HG02981 (cell line): ENCODE measurements around the gene FLVCR1.
"Not testable (repeated sequence)": the region's sequence is repeated elsewhere in the genome, so short reads cannot be mapped to it uniquely, and the experiment has no call there.

Experiments
- ATAC-seq: cut with Tn5 transposase; IDR thresholded peaks from one replicate; pipeline ENCODE4 v1.9.1; 2021; ENCODE audit warnings: mild to moderate bottlenecking, moderate library complexity; ENCODE audit not compliant: unreplicated experiment

Gene FLVCR1

GRCh38 chr1:212857992-212858460 lies at the start of gene FLVCR1:
FLVCR1 (plus strand) TSS chr1:212858275; CDS start chr1:212858453, 178 bp downstream.
- ATAC-seq: peak; percentile 97

- no peak for ATAC-seq
Measured at GRCh38 chr1:212814537-212815334, 43.3 kb upstream of the FLVCR1 start.

GRCh38 chr1:212816567-212817278 lies 41.4 kb upstream of the FLVCR1 start:
- ATAC-seq: no peak

GRCh38 chr1:212819726-212820125 lies 38.3 kb upstream of the FLVCR1 start:
- ATAC-seq: peak; percentile 51

DNA sequence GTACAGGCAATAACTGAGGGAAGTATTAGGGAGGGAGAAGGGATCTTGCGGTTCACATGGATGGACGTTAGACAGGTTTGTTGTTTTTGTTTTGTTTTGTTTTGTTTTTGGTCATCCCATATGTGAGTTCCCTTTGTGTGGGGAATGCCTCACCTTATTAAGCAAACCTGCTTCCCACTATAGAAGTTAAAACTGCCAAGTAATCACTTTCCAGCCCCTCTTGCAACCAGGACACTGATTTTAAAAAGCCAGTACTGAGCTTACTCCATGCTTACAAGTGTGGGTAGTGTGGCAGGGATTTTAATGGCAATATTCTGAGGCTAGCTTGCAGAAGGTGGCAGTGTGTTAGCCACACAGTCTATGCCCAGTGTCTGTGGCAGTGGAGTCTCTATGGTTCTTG lies 37.1 kb upstream of the FLVCR1 start:
- no peak for ATAC-seq

DNA sequence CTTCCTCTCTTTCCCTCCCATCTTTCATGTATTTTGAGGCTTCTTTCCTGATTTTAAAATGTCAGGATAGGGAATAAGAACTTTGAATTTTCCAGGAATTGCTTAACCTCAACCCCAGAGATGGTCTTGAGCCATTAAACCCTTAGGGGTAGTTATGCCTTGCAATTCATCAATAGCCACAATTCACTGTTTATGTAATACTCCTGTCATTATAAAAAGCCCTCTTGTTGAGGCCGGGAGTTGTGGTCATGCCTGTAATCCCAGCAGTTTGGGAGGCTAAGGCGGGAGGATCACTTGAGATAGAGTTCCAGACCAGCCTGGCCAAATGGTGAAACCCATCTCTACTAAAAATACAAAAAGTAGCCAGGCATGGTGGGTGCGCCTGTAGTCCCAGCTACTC lies 35.1 kb upstream of the FLVCR1 start:
- no peak for ATAC-seq

- no peak for ATAC-seq
Measured at GRCh38 chr1:212824201-212824600, 33.9 kb upstream of the FLVCR1 start.

GRCh38 chr1:212825798-212826452 lies 32.1 kb upstream of the FLVCR1 start:
- no peak for ATAC-seq

DNA sequence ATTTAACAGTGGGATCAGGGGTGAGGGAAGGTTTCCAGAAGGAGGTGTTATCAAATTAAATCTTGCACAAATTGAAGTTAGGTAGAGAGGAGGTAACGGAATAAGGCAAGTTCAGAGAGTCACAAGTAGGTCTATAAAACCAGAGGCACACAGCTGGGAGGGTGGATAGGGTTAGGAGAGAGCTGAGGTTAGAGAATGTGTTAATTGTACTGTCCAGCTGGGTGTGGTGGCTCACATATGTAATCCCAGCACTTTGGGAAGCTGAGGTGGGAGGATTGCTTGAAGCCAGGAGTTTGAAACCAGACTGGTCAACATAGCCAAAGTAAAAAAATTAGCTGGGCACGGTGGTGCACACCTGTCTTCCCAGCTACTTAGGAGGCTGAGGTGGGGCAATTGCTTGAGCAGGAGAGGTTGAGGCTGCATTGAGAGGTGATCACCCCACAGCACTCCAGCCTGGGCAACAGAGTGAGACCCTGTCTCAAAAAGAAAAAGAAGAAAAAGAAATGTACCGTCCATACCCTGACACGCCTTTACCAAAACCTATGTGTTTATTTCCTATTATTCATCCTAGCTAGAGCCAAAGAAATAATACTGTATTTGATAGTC lies 30.8 kb upstream of the FLVCR1 start:
- no peak for ATAC-seq

DNA sequence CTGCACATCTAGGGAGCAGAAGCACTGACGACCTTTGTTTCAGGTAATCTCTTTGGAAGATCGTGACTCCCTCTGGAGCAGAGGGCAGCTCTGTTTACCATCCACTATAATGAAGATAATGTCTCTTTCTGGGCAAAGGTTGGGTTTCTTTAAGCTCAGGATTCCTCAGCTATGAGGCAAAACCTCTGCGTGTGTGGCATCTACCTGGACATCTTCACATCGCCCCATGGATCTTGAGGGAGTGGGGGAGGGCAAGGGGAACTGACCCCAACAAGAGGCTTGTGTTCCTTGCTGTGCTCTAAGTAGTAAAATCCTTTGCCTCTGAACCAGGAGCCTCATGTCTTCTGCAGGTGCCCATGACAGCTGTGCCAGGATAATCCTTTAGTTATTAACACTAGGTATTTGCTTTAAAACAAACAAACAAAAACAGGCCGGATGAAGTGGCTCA lies 30.2 kb upstream of the FLVCR1 start:
- no peak for ATAC-seq

DNA sequence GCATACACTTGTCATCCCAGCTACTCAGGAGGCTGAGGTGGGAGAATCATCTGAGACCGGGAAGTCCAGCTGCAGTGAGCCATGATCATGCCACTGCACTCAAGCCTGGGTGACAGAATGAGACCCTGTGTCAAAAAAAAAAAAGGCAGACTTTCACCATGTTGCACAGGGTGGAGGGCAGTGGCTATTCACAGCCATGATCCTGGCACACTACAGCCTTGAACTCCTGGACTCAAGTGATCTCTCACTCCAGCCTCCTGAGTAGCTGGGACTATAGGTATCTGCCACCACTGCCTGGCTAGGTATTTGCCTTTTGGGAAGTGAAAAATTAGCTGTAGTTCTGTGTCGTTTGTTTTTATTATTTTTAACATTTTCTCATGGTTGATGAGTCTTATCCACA lies 29.7 kb upstream of the FLVCR1 start:
- ATAC-seq: no peak

GRCh38 chr1:212833211-212834207 lies 24.6 kb upstream of the FLVCR1 start:
- peak; percentile 75 for ATAC-seq

DNA sequence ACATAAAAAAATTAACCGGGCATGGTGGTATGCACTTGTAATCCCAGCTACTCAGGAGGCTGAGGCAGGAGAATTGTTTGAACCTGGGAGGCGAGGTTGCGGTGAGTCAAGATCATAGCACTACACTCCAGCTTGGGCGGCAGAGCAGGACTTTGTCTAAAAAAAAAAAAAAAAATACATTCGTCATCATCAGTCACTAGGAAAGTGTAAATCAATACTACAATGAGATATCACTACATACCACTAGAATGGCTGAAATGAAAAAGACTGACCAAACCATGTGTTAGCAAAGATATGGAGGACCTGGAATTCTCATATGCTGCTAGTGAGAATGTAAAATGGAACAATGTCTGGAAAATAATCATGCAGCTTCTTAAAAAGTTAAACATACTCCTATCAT lies 19.9 kb upstream of the FLVCR1 start:
- ATAC-seq: no peak

- not testable (repeated sequence) for ATAC-seq
Measured at GRCh38 chr1:212844521-212844920, 13.6 kb upstream of the FLVCR1 start.

DNA sequence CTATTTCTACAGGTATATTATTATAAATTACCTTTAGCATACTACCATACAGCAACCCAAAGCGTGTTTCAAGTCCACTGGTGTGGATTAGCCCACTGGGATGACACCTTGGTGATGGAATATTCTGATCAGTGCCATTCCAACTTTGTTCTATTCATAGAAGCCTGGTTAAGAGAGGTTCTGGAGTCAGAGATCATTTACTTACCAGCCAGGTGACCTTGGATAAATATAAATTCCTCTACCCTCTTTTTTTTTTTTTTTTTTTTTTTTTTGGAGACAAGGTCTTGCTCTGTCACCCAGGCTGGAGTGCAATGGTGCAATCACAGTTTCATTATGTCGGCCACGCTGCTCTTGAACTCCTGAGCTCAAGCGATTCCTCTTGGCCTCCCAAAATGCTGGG lies 10.5 kb upstream of the FLVCR1 start, which contains the start of gene SPATA45:
TSS of gene SPATA45 (minus strand) at position 101 of the 400 bp plus-strand sequence. CDS start 11,500 bp downstream, outside the sequence.
- ATAC-seq: no peak

DNA sequence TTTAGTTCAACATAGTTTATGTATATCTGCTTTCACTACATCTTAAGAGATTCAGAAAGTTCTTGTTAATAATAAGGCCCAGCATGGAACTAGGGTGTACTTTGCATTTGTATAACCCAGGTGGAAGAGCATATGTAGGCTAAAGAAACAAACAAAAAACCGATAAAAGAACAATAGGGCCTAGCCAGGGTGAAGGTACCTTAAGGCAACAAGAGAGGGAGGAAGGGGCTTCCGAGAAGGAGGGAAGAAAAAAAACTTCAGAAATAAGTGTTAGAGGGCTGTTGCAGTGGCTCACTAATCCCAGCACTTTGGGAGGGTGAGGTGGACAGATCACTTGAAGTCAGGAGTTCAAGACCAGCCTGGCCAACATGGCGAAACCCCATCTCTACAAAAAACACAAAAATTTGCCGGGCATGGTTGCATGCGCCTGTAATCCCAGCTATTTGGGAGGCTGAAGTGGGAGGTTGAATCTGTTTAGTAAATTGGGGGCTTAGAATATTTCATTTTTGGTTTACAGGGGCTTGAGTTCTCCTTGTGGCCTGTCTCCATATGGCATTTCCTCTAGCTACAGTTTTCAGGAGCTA lies 5.9 kb upstream of the FLVCR1 start:
- no peak for ATAC-seq

- ATAC-seq: no peak
Measured at GRCh38 chr1:212853658-212854057, 4.4 kb upstream of the FLVCR1 start.

DNA sequence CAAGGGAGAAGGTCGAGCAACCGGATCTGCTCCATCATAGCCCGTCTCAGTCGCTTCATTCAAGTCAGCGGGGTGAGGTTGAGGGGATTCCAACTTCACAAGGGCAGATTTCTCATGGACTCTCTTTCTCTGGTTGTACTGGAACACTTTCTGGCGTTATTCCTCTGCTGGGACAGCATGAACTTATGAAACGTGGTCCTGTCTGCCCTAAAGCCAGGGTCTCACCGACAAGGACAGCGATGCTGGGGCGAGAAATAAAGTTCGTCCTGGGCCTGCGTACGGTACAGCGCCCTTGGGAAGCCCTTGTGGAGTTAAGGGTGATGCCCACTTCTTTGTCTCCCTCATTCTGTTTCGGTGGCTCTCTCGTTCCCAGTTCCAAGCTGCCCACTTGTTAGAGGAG lies 1.3 kb upstream of the FLVCR1 start:
- ATAC-seq: no peak
